Neutrophil (primary cell): Measurements from ENCODE around the gene WNK1.

ENCODE experiments used
- H3K27ac ChIP-seq: fragments of 200-600 bp; sonication (generic); 2 replicates; pipeline ENCODE4 v1.5.1; 2016; ENCODE audit warnings: mild to moderate bottlenecking, moderate library complexity
- H3K27me3 ChIP-seq: fragments of 200-600 bp; sonication (generic); 2 replicates; pipeline ENCODE4 v1.6.0; 2016; ENCODE audit warnings: mild to moderate bottlenecking
- H3K36me3 ChIP-seq: fragments of 200-600 bp; sonication (generic); 2 replicates; pipeline ENCODE4 v1.5.1; 2017
- H3K4me1 ChIP-seq, 2 experiments: fragments of 200-600 bp in 1 of 2; sonication (generic) in 1 of 2; 1 replicate in 1 of 2; 2 replicates in 1 of 2; pipeline versions ENCODE4 v1.5.1 to v1.6.1; 2013 to 2016; ENCODE audit warnings: low read depth in 1 of 2, low read length in 1 of 2, mild to moderate bottlenecking in 1 of 2, moderate library complexity in 1 of 2; ENCODE audit not compliant: control insufficient read depth in 1 of 2, insufficient read depth in 1 of 2
- H3K4me3 ChIP-seq, 2 experiments: fragments of 200-600 bp in 1 of 2; sonication (generic) in 1 of 2; 1 replicate in 1 of 2; 2 replicates in 1 of 2; pipeline ENCODE4 v1.5.1; 2013 to 2016; ENCODE audit warnings: low read depth in 1 of 2, low read length in 1 of 2, mild to moderate bottlenecking in 1 of 2, moderate library complexity in 1 of 2
- H3K9me3 ChIP-seq: fragments of 200-600 bp; sonication (generic); 2 replicates; pipeline ENCODE4 v1.5.1; 2016
- CTCF ChIP-seq: fragments of 200-600 bp; sonication (generic); IDR thresholded peaks from 2 replicates; pipeline ENCODE4 v1.5.1; 2016; ENCODE audit warnings: antibody characterized with exemption

Gene WNK1

GRCh38 chr12:818733-819132 lies 66.4 kb downstream of the WNK1 start:
- Histone ChIP-seq H3K36me3 (peaks cover 11% of the 10 kb centered on the region), H3K4me1 (peaks cover 4 to 8% of the 10 kb centered on the region in 2 experiments), H3K9me3 (no peaks in the 10 kb centered on the region), H3K27ac (no peak overlapping the region), H3K27me3 (no peaks in the 10 kb centered on the region), H3K4me3 (no peak overlapping the region)
- no peak for TF ChIP-seq CTCF

GRCh38 chr12:820336-820735 lies 68.0 kb downstream of the WNK1 start:
- TF ChIP-seq CTCF: no peak
- Histone ChIP-seq H3K36me3 (no peaks in the 10 kb centered on the region), H3K4me3 (no peak overlapping the region), H3K9me3 (no peaks in the 10 kb centered on the region), H3K4me1 (peaks cover 10% of the 10 kb centered on the region in 2 experiments), H3K27ac (no peak overlapping the region), H3K27me3 (no peaks in the 10 kb centered on the region)

GRCh38 chr12:823028-823698 lies 70.8 kb downstream of the WNK1 start:
- Histone ChIP-seq H3K27ac (peak overlapping the region; percentile 41), H3K27me3 (no peaks in the 10 kb centered on the region), H3K9me3 (no peaks in the 10 kb centered on the region), H3K36me3 (peaks cover 9% of the 10 kb centered on the region), H3K4me1 (peaks cover 10% of the 10 kb centered on the region in 2 experiments), H3K4me3 (no peak overlapping the region)
- no peak for TF ChIP-seq CTCF

GRCh38 chr12:826331-826730 lies 74.0 kb downstream of the WNK1 start:
- H3K9me3 ChIP-seq: no peaks in the 10 kb centered on the region
- H3K4me1 ChIP-seq: peaks cover 10% of the 10 kb centered on the region in 2 experiments
- H3K27me3 ChIP-seq: no peaks in the 10 kb centered on the region
- peaks cover 37% of the 10 kb centered on the region for H3K36me3 ChIP-seq
- H3K27ac ChIP-seq: no peak overlapping the region
- no peak overlapping the region for H3K4me3 ChIP-seq
- no peak for TF ChIP-seq CTCF

GRCh38 chr12:828726-829395 lies 76.5 kb downstream of the WNK1 start:
- no peaks in the 10 kb centered on the region for H3K27me3 ChIP-seq
- peaks cover 46% of the 10 kb centered on the region for H3K36me3 ChIP-seq
- peak overlapping the region; percentile 25 for H3K27ac ChIP-seq
- no peak for TF ChIP-seq CTCF
- H3K4me3 ChIP-seq: no peak overlapping the region
- H3K4me1 ChIP-seq: peaks cover 5 to 12% of the 10 kb centered on the region in 2 experiments
- H3K9me3 ChIP-seq: no peaks in the 10 kb centered on the region
